ENCODE results near the gene CHCHD1. TPM values are rescaled to one million over a fixed set of nuclear protein-coding genes. Genes with fewer than 3 reads are reported as not detected.

The CHCHD1 gene
- total RNA-seq, 2 donors from 2014 or later = 37.6 to 49.3 TPM

DNA sequence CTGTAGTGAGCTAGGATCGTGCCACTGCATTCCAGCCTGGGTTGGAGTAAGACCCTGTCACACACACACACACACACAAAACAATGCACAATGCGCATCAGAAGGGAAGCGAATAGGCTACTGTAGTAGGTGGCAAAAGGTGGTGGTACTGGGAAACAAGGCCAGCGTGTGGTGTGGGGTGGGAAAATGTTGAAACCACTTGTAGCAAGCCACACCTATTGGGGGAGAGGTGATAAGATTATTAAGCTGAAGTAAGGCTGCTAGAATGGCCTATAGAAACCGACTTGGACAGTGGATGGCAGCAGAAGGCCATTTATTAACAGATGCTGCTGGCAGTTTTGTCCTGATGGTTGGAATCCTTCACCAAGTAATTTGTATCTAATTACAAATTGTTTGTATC is 7.2 kb upstream of the CHCHD1 start:
- Histone ChIP-seq H3K27me3 (ENCODE audit: control insufficient read depth, insufficient read depth, low read length, poor library complexity, severe bottlenecking) (no peaks in the 10 kb centered on the region), H3K4me1 (ENCODE audit: control insufficient read depth, insufficient read depth, low read length) (peaks cover 6% of the 10 kb centered on the region), H3K9ac (ENCODE audit: extremely low read depth, low read length, poor library complexity, severe bottlenecking) (no peak overlapping the region), H3K9me3 (ENCODE audit: control insufficient read depth, low read length) (no peaks in the 10 kb centered on the region), H3K4me3 (ENCODE audit: low read length) (peak overlapping the region; percentile 59), H3K36me3 (ENCODE audit: control insufficient read depth, insufficient read depth, low read length) (peaks cover 48% of the 10 kb centered on the region), H3K27ac (ENCODE audit: low read depth, low read length) (no peak overlapping the region)
- H3K36me3 Mint-ChIP-seq (ENCODE audit: low read depth) = peaks cover 36% of the 10 kb centered on the region
- H3K9me3 Mint-ChIP-seq = no peaks in the 10 kb centered on the region
- DNase-seq = no peak
- H3K27me3 Mint-ChIP-seq (ENCODE audit: insufficient read depth) = no peaks in the 10 kb centered on the region
- no peak overlapping the region for H3K27ac Mint-ChIP-seq
- TF ChIP-seq, protein P1, sequence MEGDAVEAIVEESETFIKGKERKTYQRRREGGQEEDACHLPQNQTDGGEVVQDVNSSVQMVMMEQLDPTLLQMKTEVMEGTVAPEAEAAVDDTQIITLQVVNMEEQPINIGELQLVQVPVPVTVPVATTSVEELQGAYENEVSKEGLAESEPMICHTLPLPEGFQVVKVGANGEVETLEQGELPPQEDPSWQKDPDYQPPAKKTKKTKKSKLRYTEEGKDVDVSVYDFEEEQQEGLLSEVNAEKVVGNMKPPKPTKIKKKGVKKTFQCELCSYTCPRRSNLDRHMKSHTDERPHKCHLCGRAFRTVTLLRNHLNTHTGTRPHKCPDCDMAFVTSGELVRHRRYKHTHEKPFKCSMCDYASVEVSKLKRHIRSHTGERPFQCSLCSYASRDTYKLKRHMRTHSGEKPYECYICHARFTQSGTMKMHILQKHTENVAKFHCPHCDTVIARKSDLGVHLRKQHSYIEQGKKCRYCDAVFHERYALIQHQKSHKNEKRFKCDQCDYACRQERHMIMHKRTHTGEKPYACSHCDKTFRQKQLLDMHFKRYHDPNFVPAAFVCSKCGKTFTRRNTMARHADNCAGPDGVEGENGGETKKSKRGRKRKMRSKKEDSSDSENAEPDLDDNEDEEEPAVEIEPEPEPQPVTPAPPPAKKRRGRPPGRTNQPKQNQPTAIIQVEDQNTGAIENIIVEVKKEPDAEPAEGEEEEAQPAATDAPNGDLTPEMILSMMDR (conservative IDR thresholded peaks at IDR 0.05) = no peak
- H3K4me1 Mint-ChIP-seq = peaks cover 28% of the 10 kb centered on the region
- WGBS, 2 experiments (ENCODE audit: insufficient coverage in 1 of 2, insufficient read length in 1 of 2) = 61 to 67% methylated on average over 1 to 5 of the region's 5 CpGs
- peak overlapping the region; percentile 13 for H3K4me3 Mint-ChIP-seq

DNA sequence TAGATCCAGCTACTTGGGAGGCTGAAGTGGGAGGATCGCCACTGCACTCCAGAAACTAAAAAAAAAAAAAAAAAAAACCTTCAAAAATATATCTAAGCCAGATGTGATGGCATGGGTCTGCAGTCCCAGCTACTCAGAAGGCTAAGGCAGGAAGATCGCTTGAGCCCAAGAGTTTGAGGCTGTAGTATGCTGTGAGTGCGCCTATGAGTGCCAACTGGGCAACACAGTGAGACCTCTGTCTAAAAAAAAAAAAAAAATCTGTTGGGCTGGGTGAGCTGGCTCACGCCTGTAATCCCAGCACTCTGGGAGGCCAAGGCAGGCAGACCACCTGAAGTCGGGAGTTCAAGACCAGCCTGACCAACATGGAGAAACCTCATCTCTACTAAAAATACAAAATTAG is 2.8 kb upstream of the CHCHD1 start:
- TF ChIP-seq, protein P1 (conservative IDR thresholded peaks at IDR 0.05) = no peak

DNA sequence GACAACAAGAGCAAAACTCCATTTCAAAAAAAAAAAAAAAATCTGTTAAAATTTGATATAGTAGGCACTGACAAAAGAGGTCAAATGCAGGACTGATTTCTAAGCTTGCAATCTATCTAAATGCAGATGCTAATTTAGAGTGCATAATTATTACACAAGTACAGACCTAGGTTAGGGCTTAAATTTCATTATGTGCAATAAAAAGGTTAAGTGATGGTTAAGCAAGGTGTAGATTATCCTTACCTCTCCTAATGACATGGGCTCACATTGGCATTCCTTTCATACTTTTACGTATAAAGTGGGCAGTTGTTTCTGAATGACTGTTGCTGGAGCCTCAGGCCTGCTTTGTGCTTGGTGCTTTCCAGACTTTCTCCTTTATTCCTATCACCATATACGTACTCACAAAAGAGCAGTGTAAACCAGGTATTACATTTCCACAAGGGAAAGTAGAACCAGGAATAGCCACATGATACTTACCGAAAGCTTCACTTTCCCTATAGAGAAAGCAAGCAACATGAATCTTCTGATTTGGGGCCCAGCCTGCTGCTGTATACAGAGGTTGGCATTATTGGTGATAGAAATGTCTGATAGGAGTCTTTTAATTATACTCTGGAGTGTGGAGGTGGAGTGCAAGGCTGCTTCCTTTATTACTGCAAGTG is 2.2 kb upstream of the CHCHD1 start:
- 93 to 100% methylated on average over 3 of the region's 3 CpGs for WGBS, 2 experiments (ENCODE audit: insufficient coverage in 1 of 2, insufficient read length in 1 of 2)
- Histone ChIP-seq H3K27me3 (ENCODE audit: control insufficient read depth, insufficient read depth, low read length, poor library complexity, severe bottlenecking) (no peaks in the 10 kb centered on the region), H3K36me3 (ENCODE audit: control insufficient read depth, insufficient read depth, low read length) (peaks cover 38% of the 10 kb centered on the region), H3K27ac (ENCODE audit: low read depth, low read length) (no peak overlapping the region), H3K4me3 (ENCODE audit: low read length) (peak overlapping the region; percentile 89), H3K9ac (ENCODE audit: extremely low read depth, low read length, poor library complexity, severe bottlenecking) (no peak overlapping the region), H3K9me3 (ENCODE audit: control insufficient read depth, low read length) (no peaks in the 10 kb centered on the region), H3K4me1 (ENCODE audit: control insufficient read depth, insufficient read depth, low read length) (peaks cover 7% of the 10 kb centered on the region)
- Mint-ChIP-seq H3K27me3 (ENCODE audit: insufficient read depth) (no peaks in the 10 kb centered on the region), H3K9me3 (no peaks in the 10 kb centered on the region), H3K4me1 (peaks cover 24% of the 10 kb centered on the region), H3K27ac (no peak overlapping the region), H3K4me3 (peak overlapping the region; percentile 89), H3K36me3 (ENCODE audit: low read depth) (peaks cover 22% of the 10 kb centered on the region)
- no peak for DNase-seq
- TF ChIP-seq, protein P1 (conservative IDR thresholded peaks at IDR 0.05) = no peak

More for the DNA sequence above, 2.8 kb upstream of the CHCHD1 start:
- no peak overlapping the region for H3K27ac Mint-ChIP-seq
- Histone ChIP-seq H3K9ac (ENCODE audit: extremely low read depth, low read length, poor library complexity, severe bottlenecking) (no peak overlapping the region), H3K4me3 (ENCODE audit: low read length) (no peak overlapping the region), H3K27ac (ENCODE audit: low read depth, low read length) (no peak overlapping the region), H3K4me1 (ENCODE audit: control insufficient read depth, insufficient read depth, low read length) (peaks cover 8% of the 10 kb centered on the region), H3K9me3 (ENCODE audit: control insufficient read depth, low read length) (no peaks in the 10 kb centered on the region), H3K36me3 (ENCODE audit: control insufficient read depth, insufficient read depth, low read length) (peaks cover 38% of the 10 kb centered on the region), H3K27me3 (ENCODE audit: control insufficient read depth, insufficient read depth, low read length, poor library complexity, severe bottlenecking) (no peaks in the 10 kb centered on the region)
- no peaks in the 10 kb centered on the region for H3K9me3 Mint-ChIP-seq
- H3K36me3 Mint-ChIP-seq (ENCODE audit: low read depth) = peaks cover 24% of the 10 kb centered on the region
- no peak for DNase-seq
- peaks cover 29% of the 10 kb centered on the region for H3K4me1 Mint-ChIP-seq
- H3K27me3 Mint-ChIP-seq (ENCODE audit: insufficient read depth) = no peaks in the 10 kb centered on the region
- H3K4me3 Mint-ChIP-seq = no peak overlapping the region
- 91 to 94% methylated on average over 4 to 5 of the region's 5 CpGs for WGBS, 2 experiments (ENCODE audit: insufficient coverage in 1 of 2, insufficient read length in 1 of 2)

Data from endodermal cell (in vitro differentiated cells).